Measurements from ENCODE around the gene TRPM4.
"Not testable (repeated sequence)": the region's sequence is repeated elsewhere in the genome, so short reads cannot be mapped to it uniquely, and the experiment has no call there.

The TRPM4 gene

GRCh38 chr19:49127225-49127624, 30.4 kb upstream of the TRPM4 start:
- not testable (repeated sequence) for DNase-seq

GRCh38 chr19:49127674-49128544, 29.7 kb upstream of the TRPM4 start:
- peak; percentile 98 for DNase-seq

GRCh38 chr19:49128545-49129237, 28.9 kb upstream of the TRPM4 start:
- DNase-seq = no peak

- DNase-seq = peak; percentile 44
Observed at GRCh38 chr19:49129238-49129583, 28.4 kb upstream of the TRPM4 start.

- no peak for DNase-seq
Observed at GRCh38 chr19:49130325-49130724, 27.3 kb upstream of the TRPM4 start.

- no peak for DNase-seq
Observed at GRCh38 chr19:49132974-49133609, 24.5 kb upstream of the TRPM4 start.

- peak; percentile 49 for DNase-seq
Observed at GRCh38 chr19:49133621-49134454, 23.8 kb upstream of the TRPM4 start.

- DNase-seq = no peak
Observed at GRCh38 chr19:49135686-49136085, 21.9 kb upstream of the TRPM4 start.

- peak; percentile 43 for DNase-seq
Observed at GRCh38 chr19:49136771-49137171, 20.8 kb upstream of the TRPM4 start.

- no peak for DNase-seq
Observed at GRCh38 chr19:49140951-49141350, 16.6 kb upstream of the TRPM4 start.

GRCh38 chr19:49141352-49141751, 16.2 kb upstream of the TRPM4 start:
- DNase-seq = no peak

GRCh38 chr19:49142866-49143335, 14.7 kb upstream of the TRPM4 start:
- DNase-seq = peak; percentile 93

GRCh38 chr19:49145573-49146407, 11.8 kb upstream of the TRPM4 start:
- peak; percentile 85 for DNase-seq

- DNase-seq = not testable (repeated sequence)
Observed at GRCh38 chr19:49146408-49146770, 11.2 kb upstream of the TRPM4 start.

- no peak for DNase-seq
Observed at GRCh38 chr19:49148044-49148682, 9.4 kb upstream of the TRPM4 start.

- DNase-seq = peak; percentile 95
Observed at GRCh38 chr19:49148784-49149651, 8.6 kb upstream of the TRPM4 start.

GRCh38 chr19:49149652-49150105, 7.9 kb upstream of the TRPM4 start:
- DNase-seq = peak; percentile 93

GRCh38 chr19:49150106-49150943, 7.3 kb upstream of the TRPM4 start:
- peak; percentile 87 for DNase-seq

GRCh38 chr19:49150944-49151243, 6.7 kb upstream of the TRPM4 start:
- DNase-seq = no peak
